ENCODE data around the gene LCAT. TPM values are rescaled to one million over a fixed set of nuclear protein-coding genes. Genes with fewer than 3 reads are reported as not detected.
"Not testable (repeated sequence)": the region's sequence is repeated elsewhere in the genome, so short reads cannot be mapped to it uniquely, and the experiment has no call there.

Gene LCAT
- total RNA-seq, 4 donors from 2014 or later: 17.9 to 43.9 (median 26.8) TPM

GRCh38 chr16:67941469-67942199 lies 2.3 kb downstream of the LCAT start:
- Histone ChIP-seq H3K27me3 (no peaks in the 10 kb centered on the region), H3K27ac (peak overlapping the region in 3 of 4 donors; percentile 73 to 90 (median 84)), H3K9me3 (no peaks in the 10 kb centered on the region), H3K36me3 (peaks cover 4 to 63% (median 4%) of the 10 kb centered on the region in 3 donors), H3K4me1 (peaks cover 0 to 75% (median 39%) of the 10 kb centered on the region in 4 donors), H3K4me3 (no peak overlapping the region)
- TF ChIP-seq POLR2A (IDR thresholded peaks at IDR 0.05) (no peak), EP300 (IDR thresholded peaks at IDR 0.05) (no peak), CTCF (IDR thresholded peaks at IDR 0.05) (no peak)
- no peak for DNase-seq (ENCODE audit: low spot score in 2 of 2)
- WGBS, 2 donors: 73 to 75% methylated on average over 9 of the region's 9 CpGs

GRCh38 chr16:67940446-67941089 lies 3.4 kb downstream of the LCAT start:
- no peak for TF ChIP-seq POLR2A (IDR thresholded peaks at IDR 0.05)
- no peak for TF ChIP-seq EP300 (IDR thresholded peaks at IDR 0.05)
- no peak for TF ChIP-seq CTCF (IDR thresholded peaks at IDR 0.05)
- Histone ChIP-seq H3K4me3 (no peak overlapping the region), H3K4me1 (peaks cover 0 to 66% (median 38%) of the 10 kb centered on the region in 4 donors), H3K9me3 (no peaks in the 10 kb centered on the region), H3K27ac (no peak overlapping the region), H3K36me3 (peaks cover 0 to 52% (median 4%) of the 10 kb centered on the region in 3 donors), H3K27me3 (no peaks in the 10 kb centered on the region)
- no peak for DNase-seq (ENCODE audit: low spot score in 2 of 2)
- WGBS, 2 donors: 89 to 94% methylated on average over 5 of the region's 5 CpGs

GRCh38 chr16:67939507-67940445 lies 4.1 kb downstream of the LCAT start:
- no peak for TF ChIP-seq POLR2A (IDR thresholded peaks at IDR 0.05)
- peak in 1 of 2 donors; percentile 3 for TF ChIP-seq EP300 (IDR thresholded peaks at IDR 0.05)
- no peak for TF ChIP-seq CTCF (IDR thresholded peaks at IDR 0.05)
- WGBS, 2 donors: 70 to 78% methylated on average over 31 to 32 of the region's 33 CpGs
- no peak overlapping the region for H3K27ac ChIP-seq
- H3K4me3 ChIP-seq: no peak overlapping the region
- peaks cover 0 to 44% (median 3%) of the 10 kb centered on the region in 3 donors for H3K36me3 ChIP-seq
- peaks cover 0 to 65% (median 38%) of the 10 kb centered on the region in 4 donors for H3K4me1 ChIP-seq
- DNase-seq (ENCODE audit: low spot score in 2 of 2): peak in 1 of 2 donors; percentile 48
- H3K27me3 ChIP-seq: no peaks in the 10 kb centered on the region
- no peaks in the 10 kb centered on the region for H3K9me3 ChIP-seq

GRCh38 chr16:67937713-67938112 lies 6.2 kb downstream of the LCAT start:
- WGBS, 2 donors: 87 to 93% methylated on average over 5 of the region's 5 CpGs
- not testable (repeated sequence) for H3K9me3 ChIP-seq; H3K4me3 ChIP-seq; H3K27me3 ChIP-seq; DNase-seq (ENCODE audit: low spot score in 2 of 2)
- peak overlapping the region in 1 of 4 donors; percentile 95 for H3K27ac ChIP-seq
- H3K36me3 ChIP-seq: peaks cover 0 to 45% (median 5%) of the 10 kb centered on the region in 3 donors
- H3K4me1 ChIP-seq: peaks cover 0 to 55% (median 25%) of the 10 kb centered on the region in 4 donors

GRCh38 chr16:67936880-67937605 lies 6.9 kb downstream of the LCAT start:
- Histone ChIP-seq H3K27me3 (no peaks in the 10 kb centered on the region), H3K9me3 (no peaks in the 10 kb centered on the region), H3K4me1 (peaks cover 0 to 49% (median 20%) of the 10 kb centered on the region in 4 donors), H3K36me3 (peaks cover 0 to 40% (median 5%) of the 10 kb centered on the region in 3 donors), H3K27ac (peak overlapping the region; percentile 60 to 95 (median 94)), H3K4me3 (peak overlapping the region; percentile 74 to 98 (median 84))
- TF ChIP-seq POLR2A (IDR thresholded peaks at IDR 0.05) (no peak), CTCF (IDR thresholded peaks at IDR 0.05) (no peak), EP300 (IDR thresholded peaks at IDR 0.05) (no peak)
- WGBS, 2 donors: 47% methylated on average over 6 of the region's 6 CpGs
- peak in 1 of 2 donors; percentile 53 for DNase-seq (ENCODE audit: low spot score in 2 of 2)

All from tibial nerve (tissue), 4 donors.